Parathyroid adenoma (tissue), 2 donors: ENCODE results near the gene GCG.

Source experiments
- H2AFZ ChIP-seq: fragments of 300-600 bp; sonication (generic); one replicate; pipeline ENCODE4 v1.7.0; 2017; ENCODE audit warnings: antibody characterized with exemption, mild to moderate bottlenecking
- H3K27ac ChIP-seq: fragments of 300-600 bp; sonication (generic); one replicate; pipeline ENCODE4 v1.7.0; 2017
- H3K27me3 ChIP-seq: fragments of 300-600 bp; sonication (generic); one replicate; pipeline ENCODE4 v1.7.0; 2017; ENCODE audit warnings: low read length; ENCODE audit not compliant: control insufficient read depth, insufficient read depth
- H3K36me3 ChIP-seq: fragments of 300-600 bp; sonication (generic); one replicate; pipeline ENCODE4 v1.7.0; 2017; ENCODE audit warnings: low read length; ENCODE audit not compliant: control insufficient read depth, insufficient read depth
- H3K4me1 ChIP-seq: fragments of 300-600 bp; sonication (generic); one replicate; pipeline ENCODE4 v1.7.0; 2017; ENCODE audit warnings: control low read depth
- H3K4me2 ChIP-seq: fragments of 300-600 bp; sonication (generic); one replicate; pipeline ENCODE4 v1.7.0; 2017; ENCODE audit warnings: low read length
- H3K4me3 ChIP-seq: fragments of 300-600 bp; sonication (generic); one replicate; pipeline ENCODE4 v1.7.0; 2017; ENCODE audit warnings: low read depth, low read length
- H3K79me2 ChIP-seq: fragments of 300-600 bp; sonication (generic); one replicate; pipeline ENCODE4 v1.7.0; 2017; ENCODE audit warnings: control low read depth
- H3K9ac ChIP-seq: fragments of 300-600 bp; sonication (generic); one replicate; pipeline ENCODE4 v1.7.0; 2017; ENCODE audit warnings: mild to moderate bottlenecking
- H3K9me3 ChIP-seq: fragments of 300-600 bp; sonication (generic); one replicate; pipeline ENCODE4 v1.7.0; 2017; ENCODE audit warnings: low read length; ENCODE audit not compliant: control insufficient read depth
- CTCF ChIP-seq: fragments of 300-600 bp; sonication (generic); IDR thresholded peaks from one replicate; pipeline ENCODE4 v1.7.0; 2017; ENCODE audit warnings: antibody characterized with exemption, mild to moderate bottlenecking
- donor health status: primary hyperparathyroidism.

The GCG gene

GRCh38 chr2:162155093-162155492, 3.0 kb upstream of the GCG start:
- Histone ChIP-seq H3K9me3 (no peaks in the 10 kb centered on the region), H3K27me3 (no peaks in the 10 kb centered on the region), H3K36me3 (no peaks in the 10 kb centered on the region), H3K4me1 (peaks cover 5% of the 10 kb centered on the region), H3K4me3 (no peak overlapping the region), H3K27ac (no peak overlapping the region), H3K79me2 (no peaks in the 10 kb centered on the region), H3K9ac (no peak overlapping the region), H2AFZ (no peak overlapping the region), H3K4me2 (no peak overlapping the region)
- TF ChIP-seq CTCF = no peak

- no peak overlapping the region for H3K4me2 ChIP-seq
- TF ChIP-seq CTCF = peak; percentile 62
- no peak overlapping the region for H3K27ac ChIP-seq
- H3K79me2 ChIP-seq = no peaks in the 10 kb centered on the region
- H3K4me3 ChIP-seq = no peak overlapping the region
- H3K4me1 ChIP-seq = peaks cover 5% of the 10 kb centered on the region
- no peaks in the 10 kb centered on the region for H3K36me3 ChIP-seq
- peak overlapping the region; percentile 50 for H2AFZ ChIP-seq
- H3K9me3 ChIP-seq = no peaks in the 10 kb centered on the region
- no peaks in the 10 kb centered on the region for H3K27me3 ChIP-seq
- no peak overlapping the region for H3K9ac ChIP-seq
These were observed 1.7 kb upstream of the GCG start for GRCh38 chr2:162153608-162154224.

GRCh38 chr2:162149940-162150339, 2.1 kb downstream of the GCG start:
- Histone ChIP-seq H3K4me2 (no peak overlapping the region), H3K36me3 (no peaks in the 10 kb centered on the region), H3K27me3 (no peaks in the 10 kb centered on the region), H3K27ac (no peak overlapping the region), H2AFZ (no peak overlapping the region), H3K9me3 (no peaks in the 10 kb centered on the region), H3K4me1 (peaks cover 5% of the 10 kb centered on the region), H3K4me3 (no peak overlapping the region), H3K9ac (no peak overlapping the region), H3K79me2 (no peaks in the 10 kb centered on the region)
- no peak for TF ChIP-seq CTCF

GRCh38 chr2:162149466-162149865, 2.6 kb downstream of the GCG start:
- Histone ChIP-seq H3K4me2 (no peak overlapping the region), H3K27me3 (no peaks in the 10 kb centered on the region), H3K4me1 (peaks cover 5% of the 10 kb centered on the region), H3K4me3 (no peak overlapping the region), H3K9me3 (no peaks in the 10 kb centered on the region), H3K27ac (no peak overlapping the region), H3K9ac (no peak overlapping the region), H3K36me3 (no peaks in the 10 kb centered on the region), H2AFZ (no peak overlapping the region), H3K79me2 (no peaks in the 10 kb centered on the region)
- no peak for TF ChIP-seq CTCF

GRCh38 chr2:162148956-162149355, 3.1 kb downstream of the GCG start:
- H3K9me3 ChIP-seq = no peaks in the 10 kb centered on the region
- no peak overlapping the region for H2AFZ ChIP-seq
- H3K9ac ChIP-seq = no peak overlapping the region
- no peak overlapping the region for H3K4me2 ChIP-seq
- H3K27me3 ChIP-seq = no peaks in the 10 kb centered on the region
- H3K79me2 ChIP-seq = no peaks in the 10 kb centered on the region
- no peaks in the 10 kb centered on the region for H3K36me3 ChIP-seq
- H3K4me3 ChIP-seq = no peak overlapping the region
- no peak overlapping the region for H3K27ac ChIP-seq
- no peak for TF ChIP-seq CTCF
- H3K4me1 ChIP-seq = peaks cover 5% of the 10 kb centered on the region
